ENCODE measurements around the gene TGFBR3.

The TGFBR3 gene

GRCh38 chr1:91693557-91693956, 192.4 kb downstream of the TGFBR3 start:
- no peak overlapping the region for H2AFZ ChIP-seq (ENCODE audit: low read length)
- no peak overlapping the region for H3K14ac ChIP-seq (ENCODE audit: low read length)
- peaks cover 4 to 14% of the 10 kb centered on the region in 2 donors for H3K4me1 ChIP-seq (ENCODE audit: control insufficient read depth in 2 of 2, insufficient read depth in 1 of 2, low read depth in 1 of 2, low read length in 2 of 2)
- no peaks in the 10 kb centered on the region for H3K79me1 ChIP-seq (ENCODE audit: low read depth, low read length)
- no peak overlapping the region for H3K9ac ChIP-seq (ENCODE audit: low read depth, low read length, poor library complexity)
- no peak overlapping the region for H2BK15ac ChIP-seq (ENCODE audit: low read length)
- no peaks in the 10 kb centered on the region for H3K36me3 ChIP-seq (replicated peaks in 1 of 2; ENCODE audit: control insufficient read depth in 2 of 2, insufficient read depth in 2 of 2, low read length in 2 of 2)
- H4K8ac ChIP-seq (ENCODE audit: low read depth, low read length), result no peak overlapping the region
- no peak overlapping the region for H3K23ac ChIP-seq (ENCODE audit: low read depth, low read length, poor library complexity)
- H3K4ac ChIP-seq (ENCODE audit: low read length), result no peak overlapping the region
- no peak overlapping the region for H2BK5ac ChIP-seq (ENCODE audit: low read length)
- no peak overlapping the region for H2BK12ac ChIP-seq (ENCODE audit: low read length)
- H3K18ac ChIP-seq (ENCODE audit: low read length), result no peak overlapping the region
- no peak overlapping the region for H3K4me2 ChIP-seq (ENCODE audit: insufficient read depth, low read length, poor library complexity, severe bottlenecking)
- H3K4me3 ChIP-seq (ENCODE audit: low read length in 2 of 2), result no peak overlapping the region
- no peak overlapping the region for H4K91ac ChIP-seq (ENCODE audit: low read depth, low read length, poor library complexity)
- no CpG with 5 or more reads among the region's 2 CpGs for WGBS, 2 donors (ENCODE audit: extremely low coverage in 2 of 2, insufficient read length in 2 of 2, insufficient replicate concordance in 1 of 2)
- H3K27ac ChIP-seq (replicated peaks; ENCODE audit: low read length), result no peak overlapping the region
- H3K9me3 ChIP-seq (replicated peaks in 1 of 2; ENCODE audit: control insufficient read depth in 2 of 2, insufficient read depth in 1 of 2, low read depth in 1 of 2, low read length in 2 of 2), result no peaks in the 10 kb centered on the region
- H2AK5ac ChIP-seq (ENCODE audit: low read depth, low read length), result no peak overlapping the region
- H2BK120ac ChIP-seq (ENCODE audit: low read depth, low read length), result no peak overlapping the region
- DNase-seq (ENCODE audit: low spot score), result no peak
- no peaks in the 10 kb centered on the region for H3K27me3 ChIP-seq (ENCODE audit: control insufficient read depth in 3 of 3, insufficient read depth in 3 of 3, low read depth in 1 of 3, low read length in 3 of 3)

GRCh38 chr1:91691525-91691924, 194.4 kb downstream of the TGFBR3 start:
- Histone ChIP-seq H3K27me3 (ENCODE audit: control insufficient read depth in 3 of 3, insufficient read depth in 3 of 3, low read depth in 1 of 3, low read length in 3 of 3) (no peaks in the 10 kb centered on the region), H3K14ac (ENCODE audit: low read length) (no peak overlapping the region), H2BK5ac (ENCODE audit: low read length) (no peak overlapping the region), H2BK15ac (ENCODE audit: low read length) (no peak overlapping the region), H3K18ac (ENCODE audit: low read length) (no peak overlapping the region), H4K8ac (ENCODE audit: low read depth, low read length) (no peak overlapping the region), H3K9me3 (replicated peaks in 1 of 2; ENCODE audit: control insufficient read depth in 2 of 2, insufficient read depth in 1 of 2, low read depth in 1 of 2, low read length in 2 of 2) (no peaks in the 10 kb centered on the region), H3K4me1 (ENCODE audit: control insufficient read depth in 2 of 2, insufficient read depth in 1 of 2, low read depth in 1 of 2, low read length in 2 of 2) (peaks cover 4 to 6% of the 10 kb centered on the region in 2 donors), H2BK12ac (ENCODE audit: low read length) (no peak overlapping the region), H2AK5ac (ENCODE audit: low read depth, low read length) (no peak overlapping the region), H3K36me3 (replicated peaks in 1 of 2; ENCODE audit: control insufficient read depth in 2 of 2, insufficient read depth in 2 of 2, low read length in 2 of 2) (no peaks in the 10 kb centered on the region), H3K23ac (ENCODE audit: low read depth, low read length, poor library complexity) (no peak overlapping the region), H3K4me3 (ENCODE audit: low read length in 2 of 2) (no peak overlapping the region), H4K91ac (ENCODE audit: low read depth, low read length, poor library complexity) (no peak overlapping the region), H2BK120ac (ENCODE audit: low read depth, low read length) (no peak overlapping the region), H3K9ac (ENCODE audit: low read depth, low read length, poor library complexity) (no peak overlapping the region), H2AFZ (ENCODE audit: low read length) (no peak overlapping the region), H3K4ac (ENCODE audit: low read length) (no peak overlapping the region), H3K79me1 (ENCODE audit: low read depth, low read length) (no peaks in the 10 kb centered on the region), H3K27ac (replicated peaks; ENCODE audit: low read length) (no peak overlapping the region), H3K4me2 (ENCODE audit: insufficient read depth, low read length, poor library complexity, severe bottlenecking) (no peak overlapping the region)
- WGBS, 2 donors (ENCODE audit: extremely low coverage in 2 of 2, insufficient read length in 2 of 2, insufficient replicate concordance in 1 of 2), result no CpG with 5 or more reads among the region's 4 CpGs
- DNase-seq (ENCODE audit: low spot score), result no peak

- H3K9ac ChIP-seq (ENCODE audit: low read depth, low read length, poor library complexity), result no peak overlapping the region
- no peak overlapping the region for H2BK12ac ChIP-seq (ENCODE audit: low read length)
- H3K9me3 ChIP-seq (replicated peaks in 1 of 2; ENCODE audit: control insufficient read depth in 2 of 2, insufficient read depth in 1 of 2, low read depth in 1 of 2, low read length in 2 of 2), result no peaks in the 10 kb centered on the region
- H3K4me1 ChIP-seq (ENCODE audit: control insufficient read depth in 2 of 2, insufficient read depth in 1 of 2, low read depth in 1 of 2, low read length in 2 of 2), result peaks cover 6 to 9% of the 10 kb centered on the region in 2 donors
- H3K4me3 ChIP-seq (ENCODE audit: low read length in 2 of 2), result no peak overlapping the region
- no peak overlapping the region for H3K27ac ChIP-seq (replicated peaks; ENCODE audit: low read length)
- no peak for DNase-seq (ENCODE audit: low spot score)
- no peak overlapping the region for H3K23ac ChIP-seq (ENCODE audit: low read depth, low read length, poor library complexity)
- no CpG with 5 or more reads among the region's 11 CpGs for WGBS, 2 donors (ENCODE audit: extremely low coverage in 2 of 2, insufficient read length in 2 of 2, insufficient replicate concordance in 1 of 2)
- no peak overlapping the region for H4K91ac ChIP-seq (ENCODE audit: low read depth, low read length, poor library complexity)
- H3K18ac ChIP-seq (ENCODE audit: low read length), result no peak overlapping the region
- H2BK5ac ChIP-seq (ENCODE audit: low read length), result no peak overlapping the region
- no peaks in the 10 kb centered on the region for H3K79me1 ChIP-seq (ENCODE audit: low read depth, low read length)
- H4K8ac ChIP-seq (ENCODE audit: low read depth, low read length), result no peak overlapping the region
- H2BK15ac ChIP-seq (ENCODE audit: low read length), result no peak overlapping the region
- H2AK5ac ChIP-seq (ENCODE audit: low read depth, low read length), result no peak overlapping the region
- H3K4me2 ChIP-seq (ENCODE audit: insufficient read depth, low read length, poor library complexity, severe bottlenecking), result no peak overlapping the region
- H2AFZ ChIP-seq (ENCODE audit: low read length), result no peak overlapping the region
- H2BK120ac ChIP-seq (ENCODE audit: low read depth, low read length), result no peak overlapping the region
- H3K27me3 ChIP-seq (ENCODE audit: control insufficient read depth in 3 of 3, insufficient read depth in 3 of 3, low read depth in 1 of 3, low read length in 3 of 3), result no peaks in the 10 kb centered on the region
- no peaks in the 10 kb centered on the region for H3K36me3 ChIP-seq (replicated peaks in 1 of 2; ENCODE audit: control insufficient read depth in 2 of 2, insufficient read depth in 2 of 2, low read length in 2 of 2)
- H3K4ac ChIP-seq (ENCODE audit: low read length), result no peak overlapping the region
- H3K14ac ChIP-seq (ENCODE audit: low read length), result no peak overlapping the region
Measured at GRCh38 chr1:91689641-91690481, 196.1 kb downstream of the TGFBR3 start.

GRCh38 chr1:91687452-91687851, 198.5 kb downstream of the TGFBR3 start:
- Histone ChIP-seq H2BK12ac (ENCODE audit: low read length) (no peak overlapping the region), H2BK15ac (ENCODE audit: low read length) (no peak overlapping the region), H3K27me3 (ENCODE audit: control insufficient read depth in 3 of 3, insufficient read depth in 3 of 3, low read depth in 1 of 3, low read length in 3 of 3) (no peaks in the 10 kb centered on the region), H3K23ac (ENCODE audit: low read depth, low read length, poor library complexity) (no peak overlapping the region), H3K9ac (ENCODE audit: low read depth, low read length, poor library complexity) (no peak overlapping the region), H3K36me3 (replicated peaks in 1 of 2; ENCODE audit: control insufficient read depth in 2 of 2, insufficient read depth in 2 of 2, low read length in 2 of 2) (no peaks in the 10 kb centered on the region), H3K4me2 (ENCODE audit: insufficient read depth, low read length, poor library complexity, severe bottlenecking) (no peak overlapping the region), H3K4me1 (ENCODE audit: control insufficient read depth in 2 of 2, insufficient read depth in 1 of 2, low read depth in 1 of 2, low read length in 2 of 2) (peaks cover 22 to 24% of the 10 kb centered on the region in 2 donors), H2BK120ac (ENCODE audit: low read depth, low read length) (no peak overlapping the region), H2AK5ac (ENCODE audit: low read depth, low read length) (no peak overlapping the region), H2AFZ (ENCODE audit: low read length) (no peak overlapping the region), H3K27ac (replicated peaks; ENCODE audit: low read length) (no peak overlapping the region), H3K79me1 (ENCODE audit: low read depth, low read length) (no peaks in the 10 kb centered on the region), H4K8ac (ENCODE audit: low read depth, low read length) (no peak overlapping the region), H4K91ac (ENCODE audit: low read depth, low read length, poor library complexity) (no peak overlapping the region), H3K14ac (ENCODE audit: low read length) (no peak overlapping the region), H3K4ac (ENCODE audit: low read length) (no peak overlapping the region), H3K9me3 (replicated peaks in 1 of 2; ENCODE audit: control insufficient read depth in 2 of 2, insufficient read depth in 1 of 2, low read depth in 1 of 2, low read length in 2 of 2) (no peaks in the 10 kb centered on the region), H3K18ac (ENCODE audit: low read length) (no peak overlapping the region), H2BK5ac (ENCODE audit: low read length) (no peak overlapping the region), H3K4me3 (ENCODE audit: low read length in 2 of 2) (no peak overlapping the region)
- no CpG with 5 or more reads among the region's 1 CpG for WGBS, 2 donors (ENCODE audit: extremely low coverage in 2 of 2, insufficient read length in 2 of 2, insufficient replicate concordance in 1 of 2)
- DNase-seq (ENCODE audit: low spot score), result no peak

Measured in neuronal stem cell (in vitro differentiated cells).